Measurements from ENCODE around the gene ARHGAP26. TPM values are rescaled to one million over a fixed set of nuclear protein-coding genes. Genes with fewer than 3 reads are reported as not detected.

ARHGAP26 gene
- total and polyA plus RNA-seq, 2 experiments from 2014 or later, result 9.5 to 16.8 TPM

DNA sequence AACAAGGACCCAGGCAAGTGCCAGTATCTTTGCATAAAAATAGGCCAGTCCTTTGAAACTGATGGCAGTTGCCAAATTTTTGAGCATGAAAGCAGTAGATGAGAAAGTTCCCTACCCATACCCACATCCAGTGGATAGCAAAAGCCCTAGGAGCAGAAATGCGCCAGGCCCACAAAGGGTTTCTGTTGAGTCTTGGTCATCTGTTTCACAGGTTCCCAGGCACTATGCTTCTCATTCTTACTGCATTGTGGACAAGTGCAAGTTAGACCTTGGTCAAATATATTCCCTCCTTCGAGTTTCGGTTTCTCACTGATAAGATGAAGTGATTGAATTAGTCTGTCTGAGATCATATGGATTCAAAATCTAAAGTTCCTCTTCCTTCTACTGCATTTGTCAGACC, 481.0 kb downstream of the ARHGAP26 start:
- no peak for DNase-seq (ENCODE audit: low spot score)
- H4K20me1 ChIP-seq (replicated peaks; ENCODE audit: insufficient read depth), result no peaks in the 10 kb centered on the region
- no peak overlapping the region for H3K27ac ChIP-seq (ENCODE audit: low read depth)
- H3K4me3 ChIP-seq, result no peak overlapping the region
- Mint-ChIP-seq H3K36me3 (ENCODE audit: low read depth) (no peaks in the 10 kb centered on the region), H3K27me3 (ENCODE audit: insufficient read depth, low read depth, poor library complexity) (peaks cover 6% of the 10 kb centered on the region), H3K9me3 (no peaks in the 10 kb centered on the region; the same call in 1 of the 3 replicates), H3K4me1 (peaks cover 3% of the 10 kb centered on the region; the same call in 1 of the 3 replicates), H3K4me3 (no peak overlapping the region), H3K27ac (no peak overlapping the region)
- no peaks in the 10 kb centered on the region for H3K79me2 ChIP-seq (replicated peaks; ENCODE audit: insufficient read depth)
- 0 out of 2 replicates have a peak, but pooled peaks cover 8% of the 10 kb centered on the region for H3K9me2 ChIP-seq (ENCODE audit: insufficient read depth)
- no peak for TF ChIP-seq STAT1 (IDR thresholded peaks at IDR 0.05; ENCODE audit: unreplicated experiment)
- TF ChIP-seq EZH2 (IDR thresholded peaks at IDR 0.05; ENCODE audit: low read depth, unreplicated experiment), result no peak
- TF ChIP-seq CREB1 (CRISPR knock-in tag; IDR thresholded peaks at IDR 0.05; ENCODE audit: low read depth), result no peak
- TF ChIP-seq EZH2phosphoT487 (IDR thresholded peaks at IDR 0.05; ENCODE audit: unreplicated experiment), result no peak
- no peak for TF ChIP-seq ZNF331 (CRISPR knock-in tag; IDR thresholded peaks at IDR 0.05; ENCODE audit: low read depth)
- TF ChIP-seq, protein P1, sequence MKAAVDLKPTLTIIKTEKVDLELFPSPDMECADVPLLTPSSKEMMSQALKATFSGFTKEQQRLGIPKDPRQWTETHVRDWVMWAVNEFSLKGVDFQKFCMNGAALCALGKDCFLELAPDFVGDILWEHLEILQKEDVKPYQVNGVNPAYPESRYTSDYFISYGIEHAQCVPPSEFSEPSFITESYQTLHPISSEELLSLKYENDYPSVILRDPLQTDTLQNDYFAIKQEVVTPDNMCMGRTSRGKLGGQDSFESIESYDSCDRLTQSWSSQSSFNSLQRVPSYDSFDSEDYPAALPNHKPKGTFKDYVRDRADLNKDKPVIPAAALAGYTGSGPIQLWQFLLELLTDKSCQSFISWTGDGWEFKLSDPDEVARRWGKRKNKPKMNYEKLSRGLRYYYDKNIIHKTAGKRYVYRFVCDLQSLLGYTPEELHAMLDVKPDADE (IDR thresholded peaks at IDR 0.05), result no peak
- TF ChIP-seq POLR2AphosphoS5 (IDR thresholded peaks at IDR 0.05; ENCODE audit: low read depth), result no peak
- TF ChIP-seq JUNB (IDR thresholded peaks at IDR 0.05; ENCODE audit: unreplicated experiment), result no peak
- TF ChIP-seq ZNF114 (CRISPR knock-in tag; IDR thresholded peaks at IDR 0.05), result no peak
- TF ChIP-seq, protein P2, sequence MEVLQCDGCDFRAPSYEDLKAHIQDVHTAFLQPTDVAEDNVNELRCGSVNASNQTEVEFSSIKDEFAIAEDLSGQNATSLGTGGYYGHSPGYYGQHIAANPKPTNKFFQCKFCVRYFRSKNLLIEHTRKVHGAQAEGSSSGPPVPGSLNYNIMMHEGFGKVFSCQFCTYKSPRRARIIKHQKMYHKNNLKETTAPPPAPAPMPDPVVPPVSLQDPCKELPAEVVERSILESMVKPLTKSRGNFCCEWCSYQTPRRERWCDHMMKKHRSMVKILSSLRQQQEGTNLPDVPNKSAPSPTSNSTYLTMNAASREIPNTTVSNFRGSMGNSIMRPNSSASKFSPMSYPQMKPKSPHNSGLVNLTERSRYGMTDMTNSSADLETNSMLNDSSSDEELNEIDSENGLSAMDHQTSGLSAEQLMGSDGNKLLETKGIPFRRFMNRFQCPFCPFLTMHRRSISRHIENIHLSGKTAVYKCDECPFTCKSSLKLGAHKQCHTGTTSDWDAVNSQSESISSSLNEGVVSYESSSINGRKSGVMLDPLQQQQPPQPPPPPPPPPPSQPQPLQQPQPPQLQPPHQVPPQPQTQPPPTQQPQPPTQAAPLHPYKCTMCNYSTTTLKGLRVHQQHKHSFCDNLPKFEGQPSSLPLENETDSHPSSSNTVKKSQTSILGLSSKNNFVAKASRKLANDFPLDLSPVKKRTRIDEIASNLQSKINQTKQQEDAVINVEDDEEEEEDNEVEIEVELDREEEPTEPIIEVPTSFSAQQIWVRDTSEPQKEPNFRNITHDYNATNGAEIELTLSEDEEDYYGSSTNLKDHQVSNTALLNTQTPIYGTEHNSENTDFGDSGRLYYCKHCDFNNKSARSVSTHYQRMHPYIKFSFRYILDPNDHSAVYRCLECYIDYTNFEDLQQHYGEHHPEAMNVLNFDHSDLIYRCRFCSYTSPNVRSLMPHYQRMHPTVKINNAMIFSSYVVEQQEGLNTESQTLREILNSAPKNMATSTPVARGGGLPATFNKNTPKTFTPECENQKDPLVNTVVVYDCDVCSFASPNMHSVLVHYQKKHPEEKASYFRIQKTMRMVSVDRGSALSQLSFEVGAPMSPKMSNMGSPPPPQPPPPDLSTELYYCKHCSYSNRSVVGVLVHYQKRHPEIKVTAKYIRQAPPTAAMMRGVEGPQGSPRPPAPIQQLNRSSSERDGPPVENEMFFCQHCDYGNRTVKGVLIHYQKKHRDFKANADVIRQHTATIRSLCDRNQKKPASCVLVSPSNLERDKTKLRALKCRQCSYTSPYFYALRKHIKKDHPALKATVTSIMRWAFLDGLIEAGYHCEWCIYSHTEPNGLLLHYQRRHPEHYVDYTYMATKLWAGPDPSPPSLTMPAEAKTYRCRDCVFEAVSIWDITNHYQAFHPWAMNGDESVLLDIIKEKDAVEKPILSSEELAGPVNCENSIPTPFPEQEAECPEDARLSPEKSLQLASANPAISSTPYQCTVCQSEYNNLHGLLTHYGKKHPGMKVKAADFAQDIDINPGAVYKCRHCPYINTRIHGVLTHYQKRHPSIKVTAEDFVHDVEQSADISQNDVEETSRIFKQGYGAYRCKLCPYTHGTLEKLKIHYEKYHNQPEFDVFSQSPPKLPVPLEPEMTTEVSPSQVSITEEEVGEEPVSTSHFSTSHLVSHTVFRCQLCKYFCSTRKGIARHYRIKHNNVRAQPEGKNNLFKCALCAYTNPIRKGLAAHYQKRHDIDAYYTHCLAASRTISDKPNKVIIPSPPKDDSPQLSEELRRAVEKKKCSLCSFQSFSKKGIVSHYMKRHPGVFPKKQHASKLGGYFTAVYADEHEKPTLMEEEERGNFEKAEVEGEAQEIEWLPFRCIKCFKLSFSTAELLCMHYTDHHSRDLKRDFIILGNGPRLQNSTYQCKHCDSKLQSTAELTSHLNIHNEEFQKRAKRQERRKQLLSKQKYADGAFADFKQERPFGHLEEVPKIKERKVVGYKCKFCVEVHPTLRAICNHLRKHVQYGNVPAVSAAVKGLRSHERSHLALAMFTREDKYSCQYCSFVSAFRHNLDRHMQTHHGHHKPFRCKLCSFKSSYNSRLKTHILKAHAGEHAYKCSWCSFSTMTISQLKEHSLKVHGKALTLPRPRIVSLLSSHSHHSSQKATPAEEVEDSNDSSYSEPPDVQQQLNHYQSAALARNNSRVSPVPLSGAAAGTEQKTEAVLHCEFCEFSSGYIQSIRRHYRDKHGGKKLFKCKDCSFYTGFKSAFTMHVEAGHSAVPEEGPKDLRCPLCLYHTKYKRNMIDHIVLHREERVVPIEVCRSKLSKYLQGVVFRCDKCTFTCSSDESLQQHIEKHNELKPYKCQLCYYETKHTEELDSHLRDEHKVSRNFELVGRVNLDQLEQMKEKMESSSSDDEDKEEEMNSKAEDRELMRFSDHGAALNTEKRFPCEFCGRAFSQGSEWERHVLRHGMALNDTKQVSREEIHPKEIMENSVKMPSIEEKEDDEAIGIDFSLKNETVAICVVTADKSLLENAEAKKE (CRISPR knock-in tag; IDR thresholded peaks at IDR 0.05), result no peak
- TF ChIP-seq, protein P3, sequence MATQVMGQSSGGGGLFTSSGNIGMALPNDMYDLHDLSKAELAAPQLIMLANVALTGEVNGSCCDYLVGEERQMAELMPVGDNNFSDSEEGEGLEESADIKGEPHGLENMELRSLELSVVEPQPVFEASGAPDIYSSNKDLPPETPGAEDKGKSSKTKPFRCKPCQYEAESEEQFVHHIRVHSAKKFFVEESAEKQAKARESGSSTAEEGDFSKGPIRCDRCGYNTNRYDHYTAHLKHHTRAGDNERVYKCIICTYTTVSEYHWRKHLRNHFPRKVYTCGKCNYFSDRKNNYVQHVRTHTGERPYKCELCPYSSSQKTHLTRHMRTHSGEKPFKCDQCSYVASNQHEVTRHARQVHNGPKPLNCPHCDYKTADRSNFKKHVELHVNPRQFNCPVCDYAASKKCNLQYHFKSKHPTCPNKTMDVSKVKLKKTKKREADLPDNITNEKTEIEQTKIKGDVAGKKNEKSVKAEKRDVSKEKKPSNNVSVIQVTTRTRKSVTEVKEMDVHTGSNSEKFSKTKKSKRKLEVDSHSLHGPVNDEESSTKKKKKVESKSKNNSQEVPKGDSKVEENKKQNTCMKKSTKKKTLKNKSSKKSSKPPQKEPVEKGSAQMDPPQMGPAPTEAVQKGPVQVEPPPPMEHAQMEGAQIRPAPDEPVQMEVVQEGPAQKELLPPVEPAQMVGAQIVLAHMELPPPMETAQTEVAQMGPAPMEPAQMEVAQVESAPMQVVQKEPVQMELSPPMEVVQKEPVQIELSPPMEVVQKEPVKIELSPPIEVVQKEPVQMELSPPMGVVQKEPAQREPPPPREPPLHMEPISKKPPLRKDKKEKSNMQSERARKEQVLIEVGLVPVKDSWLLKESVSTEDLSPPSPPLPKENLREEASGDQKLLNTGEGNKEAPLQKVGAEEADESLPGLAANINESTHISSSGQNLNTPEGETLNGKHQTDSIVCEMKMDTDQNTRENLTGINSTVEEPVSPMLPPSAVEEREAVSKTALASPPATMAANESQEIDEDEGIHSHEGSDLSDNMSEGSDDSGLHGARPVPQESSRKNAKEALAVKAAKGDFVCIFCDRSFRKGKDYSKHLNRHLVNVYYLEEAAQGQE (IDR thresholded peaks at IDR 0.05; ENCODE audit: unreplicated experiment), result no peak
- no peak for TF ChIP-seq NANOG (IDR thresholded peaks at IDR 0.05; ENCODE audit: borderline replicate concordance)
- TF ChIP-seq, protein P4, sequence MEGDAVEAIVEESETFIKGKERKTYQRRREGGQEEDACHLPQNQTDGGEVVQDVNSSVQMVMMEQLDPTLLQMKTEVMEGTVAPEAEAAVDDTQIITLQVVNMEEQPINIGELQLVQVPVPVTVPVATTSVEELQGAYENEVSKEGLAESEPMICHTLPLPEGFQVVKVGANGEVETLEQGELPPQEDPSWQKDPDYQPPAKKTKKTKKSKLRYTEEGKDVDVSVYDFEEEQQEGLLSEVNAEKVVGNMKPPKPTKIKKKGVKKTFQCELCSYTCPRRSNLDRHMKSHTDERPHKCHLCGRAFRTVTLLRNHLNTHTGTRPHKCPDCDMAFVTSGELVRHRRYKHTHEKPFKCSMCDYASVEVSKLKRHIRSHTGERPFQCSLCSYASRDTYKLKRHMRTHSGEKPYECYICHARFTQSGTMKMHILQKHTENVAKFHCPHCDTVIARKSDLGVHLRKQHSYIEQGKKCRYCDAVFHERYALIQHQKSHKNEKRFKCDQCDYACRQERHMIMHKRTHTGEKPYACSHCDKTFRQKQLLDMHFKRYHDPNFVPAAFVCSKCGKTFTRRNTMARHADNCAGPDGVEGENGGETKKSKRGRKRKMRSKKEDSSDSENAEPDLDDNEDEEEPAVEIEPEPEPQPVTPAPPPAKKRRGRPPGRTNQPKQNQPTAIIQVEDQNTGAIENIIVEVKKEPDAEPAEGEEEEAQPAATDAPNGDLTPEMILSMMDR (conservative IDR thresholded peaks at IDR 0.05; ENCODE audit: low read depth in 2 of 2), result no peak
- no peak overlapping the region for H2AFZ ChIP-seq
- H3K4me2 ChIP-seq, result no peak overlapping the region
- no peaks in the 10 kb centered on the region for H3K27me3 ChIP-seq (ENCODE audit: insufficient read depth)
- ATAC-seq, result no peak
- no peaks in the 10 kb centered on the region for H3K36me3 ChIP-seq (ENCODE audit: insufficient read depth)
- no peaks in the 10 kb centered on the region for H3F3A ChIP-seq (replicated peaks; ENCODE audit: low read depth)
- no peaks in the 10 kb centered on the region for H3K4me1 ChIP-seq (ENCODE audit: insufficient read depth)

All from GM23338 (cell line).